KMS-11 (cell line): ENCODE data around the gene SH3YL1.

ENCODE experiments used
- H2AFZ ChIP-seq: fragments of 200-600 bp; sonication (generic); 2 replicates; pipeline ENCODE4 v1.6.1; 2016; ENCODE audit warnings: antibody characterized with exemption, mixed run types, low read depth
- H3K27ac ChIP-seq: fragments of 200-600 bp; sonication (generic); 2 replicates; pipeline ENCODE4 v1.6.1; 2016; ENCODE audit warnings: mild to moderate bottlenecking, mixed run types
- H3K27me3 ChIP-seq: fragments of 200-600 bp; sonication (generic); 2 replicates; pipeline ENCODE4 v1.6.1; 2017; ENCODE audit warnings: mild to moderate bottlenecking, low read depth, mixed run types, moderate library complexity; ENCODE audit not compliant: insufficient read depth
- H3K36me3 ChIP-seq: fragments of 200-600 bp; sonication (generic); 2 replicates; pipeline ENCODE4 v1.6.1; 2017; ENCODE audit warnings: mild to moderate bottlenecking, mixed run types; ENCODE audit not compliant: insufficient read depth
- H3K4me1 ChIP-seq: fragments of 200-600 bp; sonication (generic); 2 replicates; pipeline ENCODE4 v1.6.1; 2016; ENCODE audit warnings: mild to moderate bottlenecking, low read depth, mixed run types; ENCODE audit not compliant: poor library complexity, severe bottlenecking
- H3K4me2 ChIP-seq: fragments of 200-600 bp; sonication (generic); 2 replicates; pipeline ENCODE4 v1.7.0; 2016; ENCODE audit warnings: mild to moderate bottlenecking, mixed run types
- H3K4me3 ChIP-seq: fragments of 200-600 bp; sonication (generic); IDR thresholded peaks from 2 replicates; pipeline ENCODE4 v1.6.1; 2017; ENCODE audit warnings: low read depth, low read length, mixed read lengths; ENCODE audit not compliant: insufficient read depth
- H3K79me2 ChIP-seq: fragments of 200-600 bp; sonication (generic); 2 replicates; pipeline ENCODE4 v1.6.1; 2016; ENCODE audit warnings: low read depth, mixed run types; ENCODE audit not compliant: insufficient read depth
- H3K9ac ChIP-seq: fragments of 200-600 bp; sonication (generic); 2 replicates; pipeline ENCODE4 v1.6.1; 2016; ENCODE audit warnings: mild to moderate bottlenecking, mixed run types
- H4K20me1 ChIP-seq: fragments of 200-600 bp; sonication (generic); 2 replicates; pipeline ENCODE4 v1.6.1; 2016; ENCODE audit warnings: mild to moderate bottlenecking, mixed run types; ENCODE audit not compliant: insufficient read depth
- CTCF ChIP-seq: fragments of 200-600 bp; sonication (generic); conservative IDR thresholded peaks from 2 replicates; pipeline ENCODE4 v1.6.1; 2017; ENCODE audit warnings: low read depth, mild to moderate bottlenecking, antibody characterized with exemption, low read length, moderate library complexity, mixed read lengths

The SH3YL1 gene

DNA sequence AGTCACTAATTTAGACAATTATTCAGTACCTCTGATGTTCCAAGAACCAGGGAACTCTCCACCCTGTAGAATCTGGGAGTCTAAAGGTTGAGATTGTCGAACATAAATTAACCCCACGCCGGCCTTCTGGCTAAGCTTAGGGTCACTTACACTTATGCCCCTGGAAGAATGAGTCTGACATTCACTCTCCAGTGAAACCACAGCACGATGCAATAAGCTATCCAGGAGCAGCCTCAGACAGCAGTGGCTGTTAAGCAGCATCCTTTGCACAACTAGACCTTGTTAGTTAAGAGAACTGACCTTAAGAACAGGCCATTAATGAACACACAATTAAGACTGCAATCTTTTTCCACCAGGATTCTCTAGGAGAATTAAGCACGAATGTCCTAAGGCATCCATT, 25.0 kb downstream of the SH3YL1 start:
- Histone ChIP-seq H3K4me2 (no peak overlapping the region), H3K4me3 (no peak overlapping the region), H2AFZ (no peak overlapping the region), H3K79me2 (no peaks in the 10 kb centered on the region), H3K27me3 (no peaks in the 10 kb centered on the region), H4K20me1 (no peaks in the 10 kb centered on the region), H3K4me1 (no peaks in the 10 kb centered on the region), H3K27ac (no peak overlapping the region), H3K9ac (no peak overlapping the region), H3K36me3 (no peaks in the 10 kb centered on the region)
- TF ChIP-seq CTCF, result no peak

DNA sequence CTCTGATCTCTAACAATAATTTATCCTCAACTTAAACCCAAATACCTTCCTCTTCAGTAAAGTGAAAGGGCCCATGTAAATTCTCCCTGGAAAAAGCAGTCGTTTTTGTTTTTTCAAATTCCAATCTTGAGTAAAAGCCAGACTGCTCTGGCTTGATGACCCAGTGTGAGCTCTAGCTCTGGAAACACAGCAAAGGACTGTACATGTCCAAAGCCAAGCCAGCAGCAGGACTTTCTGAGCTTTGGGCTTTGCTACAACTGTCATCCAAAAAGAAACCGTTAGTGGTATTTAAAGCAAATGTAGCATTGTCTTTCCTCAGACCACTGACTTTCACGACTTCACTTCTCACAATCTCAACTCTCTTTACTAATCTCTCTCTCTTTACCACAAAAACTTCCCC, 25.4 kb downstream of the SH3YL1 start:
- H3K27ac ChIP-seq, result no peak overlapping the region
- no peak overlapping the region for H3K4me2 ChIP-seq
- no peak overlapping the region for H2AFZ ChIP-seq
- no peaks in the 10 kb centered on the region for H3K36me3 ChIP-seq
- no peak overlapping the region for H3K9ac ChIP-seq
- no peaks in the 10 kb centered on the region for H3K4me1 ChIP-seq
- no peak for TF ChIP-seq CTCF
- H3K4me3 ChIP-seq, result no peak overlapping the region
- no peaks in the 10 kb centered on the region for H3K79me2 ChIP-seq
- no peaks in the 10 kb centered on the region for H3K27me3 ChIP-seq
- H4K20me1 ChIP-seq, result no peaks in the 10 kb centered on the region

DNA sequence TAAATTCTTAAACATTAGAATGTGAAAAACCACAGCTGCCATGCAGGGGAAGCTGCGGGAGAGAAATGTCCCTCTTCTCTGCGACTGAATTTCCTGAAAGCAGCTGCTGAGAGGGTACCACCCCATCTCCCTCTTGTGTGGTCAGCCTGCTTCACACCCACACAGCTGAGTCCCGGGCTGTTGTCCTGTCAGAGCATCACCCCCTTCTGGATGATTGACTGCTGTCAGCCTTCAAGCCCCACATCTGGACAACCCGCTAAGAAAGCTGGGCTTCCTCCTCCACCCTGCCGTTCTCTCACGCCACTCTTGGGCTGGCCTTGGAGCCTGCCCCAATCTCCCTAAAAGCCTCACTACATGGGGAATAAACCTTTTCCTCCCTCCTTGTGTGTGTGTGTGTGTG, 26.0 kb downstream of the SH3YL1 start:
- no peak overlapping the region for H3K4me3 ChIP-seq
- H3K27me3 ChIP-seq, result no peaks in the 10 kb centered on the region
- no peaks in the 10 kb centered on the region for H3K4me1 ChIP-seq
- no peak for TF ChIP-seq CTCF
- no peak overlapping the region for H2AFZ ChIP-seq
- no peaks in the 10 kb centered on the region for H4K20me1 ChIP-seq
- H3K79me2 ChIP-seq, result no peaks in the 10 kb centered on the region
- no peak overlapping the region for H3K4me2 ChIP-seq
- H3K9ac ChIP-seq, result no peak overlapping the region
- H3K36me3 ChIP-seq, result no peaks in the 10 kb centered on the region
- no peak overlapping the region for H3K27ac ChIP-seq

DNA sequence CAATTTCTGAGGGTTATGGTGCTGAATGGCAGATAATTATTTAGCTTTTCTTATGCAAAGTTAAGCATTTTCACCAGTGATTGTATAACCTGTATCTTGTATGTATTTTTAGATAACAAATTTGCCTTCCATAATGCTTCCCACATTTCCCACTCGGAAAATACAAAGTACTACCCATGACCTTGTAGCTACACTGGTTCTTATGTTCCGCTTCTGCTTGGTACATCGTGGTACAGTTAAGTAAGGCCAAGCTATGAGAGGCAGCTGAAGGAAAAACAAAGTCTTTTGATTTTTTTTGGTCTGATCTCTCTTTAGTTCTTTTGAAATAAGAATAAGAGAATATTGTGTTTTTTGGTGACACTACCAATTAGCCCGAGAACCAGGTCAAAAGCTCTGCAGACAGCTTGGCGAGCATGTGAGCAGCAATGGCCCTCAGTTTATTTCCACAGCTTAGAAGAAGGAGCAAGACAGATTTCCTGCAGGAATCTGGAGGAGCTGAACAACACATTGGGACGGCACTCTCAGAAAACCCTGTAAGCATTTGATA, 26.8 kb downstream of the SH3YL1 start:
- H3K27me3 ChIP-seq, result no peaks in the 10 kb centered on the region
- H3K27ac ChIP-seq, result no peak overlapping the region
- no peak for TF ChIP-seq CTCF

DNA sequence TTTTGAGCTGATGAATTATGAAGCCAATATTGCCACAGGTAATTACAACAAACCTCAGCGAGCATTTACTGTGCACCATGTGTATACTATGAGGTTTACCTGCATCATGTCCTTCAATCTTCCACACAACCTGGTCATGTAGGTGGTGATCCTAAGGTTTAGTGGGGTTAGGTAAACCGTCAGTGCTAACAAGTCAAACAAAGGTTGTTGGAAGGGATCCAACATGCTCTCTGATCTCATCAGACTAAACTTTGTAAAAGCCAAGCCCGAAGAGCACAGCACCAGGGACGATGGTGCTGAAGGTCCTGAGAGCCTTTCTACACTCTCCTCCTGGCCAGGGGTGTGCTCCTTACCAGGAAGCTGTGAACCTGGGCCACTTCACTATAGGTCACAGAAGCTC, 29.4 kb downstream of the SH3YL1 start:
- no peaks in the 10 kb centered on the region; the same call in 1 of the 2 replicates for H3K36me3 ChIP-seq
- TF ChIP-seq CTCF, result no peak
- H3K27me3 ChIP-seq, result no peaks in the 10 kb centered on the region
- no peak overlapping the region for H3K4me2 ChIP-seq
- H3K9ac ChIP-seq, result no peak overlapping the region
- H4K20me1 ChIP-seq, result no peaks in the 10 kb centered on the region
- no peak overlapping the region for H2AFZ ChIP-seq
- H3K4me3 ChIP-seq, result no peak overlapping the region
- no peaks in the 10 kb centered on the region for H3K4me1 ChIP-seq
- H3K79me2 ChIP-seq, result no peaks in the 10 kb centered on the region
- no peak overlapping the region for H3K27ac ChIP-seq

More for the DNA sequence above, 26.8 kb downstream of the SH3YL1 start:
- no peak overlapping the region for H3K9ac ChIP-seq
- H3K4me3 ChIP-seq, result no peak overlapping the region
- H4K20me1 ChIP-seq, result no peaks in the 10 kb centered on the region
- H3K4me1 ChIP-seq, result no peaks in the 10 kb centered on the region
- no peak overlapping the region for H2AFZ ChIP-seq
- H3K36me3 ChIP-seq, result no peaks in the 10 kb centered on the region; the same call in 1 of the 2 replicates
- no peaks in the 10 kb centered on the region for H3K79me2 ChIP-seq
- no peak overlapping the region for H3K4me2 ChIP-seq
